ENCODE measurements around the gene MALSU1.

MALSU1 gene

GRCh38 chr7:23268746-23269145 lies 30.4 kb upstream of the MALSU1 start:
- Histone ChIP-seq H3K79me2 (ENCODE audit: control insufficient read depth, insufficient read depth, low read length, unreplicated experiment) (no peaks in the 10 kb centered on the region), H3K4me1 (ENCODE audit: control insufficient read depth, insufficient read depth, low read length, unreplicated experiment) (peaks cover 5% of the 10 kb centered on the region), H3K27me3 (ENCODE audit: insufficient read depth, low read length) (no peaks in the 10 kb centered on the region), H2AFZ (ENCODE audit: low read length, unreplicated experiment) (no peak overlapping the region), H3K27ac (ENCODE audit: low read depth, low read length) (no peak overlapping the region), H3K36me3 (ENCODE audit: insufficient read depth, low read length) (peaks cover 22% of the 10 kb centered on the region), H3K4me3 (ENCODE audit: low read depth, low read length) (no peak overlapping the region)

GRCh38 chr7:23272275-23272674 lies 26.9 kb upstream of the MALSU1 start:
- Histone ChIP-seq H3K4me3 (ENCODE audit: low read depth, low read length) (no peak overlapping the region), H3K4me1 (ENCODE audit: control insufficient read depth, insufficient read depth, low read length, unreplicated experiment) (peaks cover 6% of the 10 kb centered on the region), H2AFZ (ENCODE audit: low read length, unreplicated experiment) (no peak overlapping the region), H3K36me3 (ENCODE audit: insufficient read depth, low read length) (peaks cover 32% of the 10 kb centered on the region), H3K27ac (ENCODE audit: low read depth, low read length) (no peak overlapping the region), H3K27me3 (ENCODE audit: insufficient read depth, low read length) (no peaks in the 10 kb centered on the region), H3K79me2 (ENCODE audit: control insufficient read depth, insufficient read depth, low read length, unreplicated experiment) (no peaks in the 10 kb centered on the region)

GRCh38 chr7:23273141-23273599 lies 26.0 kb upstream of the MALSU1 start:
- H3K27ac ChIP-seq (ENCODE audit: low read depth, low read length) = no peak overlapping the region
- peaks cover 6% of the 10 kb centered on the region for H3K4me1 ChIP-seq (ENCODE audit: control insufficient read depth, insufficient read depth, low read length, unreplicated experiment)
- no peak overlapping the region; the same call in 1 of the 2 replicates for H3K4me3 ChIP-seq (ENCODE audit: low read depth, low read length)
- no peaks in the 10 kb centered on the region for H3K79me2 ChIP-seq (ENCODE audit: control insufficient read depth, insufficient read depth, low read length, unreplicated experiment)
- no peak overlapping the region for H2AFZ ChIP-seq (ENCODE audit: low read length, unreplicated experiment)
- peaks cover 25% of the 10 kb centered on the region for H3K36me3 ChIP-seq (ENCODE audit: insufficient read depth, low read length)
- no peaks in the 10 kb centered on the region for H3K27me3 ChIP-seq (ENCODE audit: insufficient read depth, low read length)

DNA sequence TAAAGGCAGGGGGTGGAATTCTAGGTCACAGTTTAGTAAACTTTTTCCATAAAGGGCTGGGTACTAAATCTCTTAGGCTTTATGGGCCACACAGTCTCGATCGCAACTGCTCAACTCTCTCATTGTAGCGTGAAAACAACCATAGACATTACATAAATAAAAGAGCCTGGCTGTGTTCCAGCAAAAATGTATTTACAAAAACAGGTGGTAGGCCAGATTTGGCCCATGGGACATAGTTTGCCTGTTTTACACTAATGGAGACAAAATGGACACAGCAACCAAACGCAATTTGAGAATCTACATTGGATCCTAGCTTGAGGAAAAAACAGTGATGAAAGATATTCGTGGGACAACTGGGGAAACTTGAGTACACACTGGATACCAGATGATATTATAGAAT lies 23.2 kb upstream of the MALSU1 start:
- Histone ChIP-seq H3K4me1 (ENCODE audit: control insufficient read depth, insufficient read depth, low read length, unreplicated experiment) (peaks cover 6% of the 10 kb centered on the region), H2AFZ (ENCODE audit: low read length, unreplicated experiment) (no peak overlapping the region), H3K4me3 (ENCODE audit: low read depth, low read length) (no peak overlapping the region), H3K27ac (ENCODE audit: low read depth, low read length) (no peak overlapping the region), H3K27me3 (ENCODE audit: insufficient read depth, low read length) (no peaks in the 10 kb centered on the region), H3K36me3 (ENCODE audit: insufficient read depth, low read length) (peaks cover 20% of the 10 kb centered on the region), H3K79me2 (ENCODE audit: control insufficient read depth, insufficient read depth, low read length, unreplicated experiment) (no peaks in the 10 kb centered on the region)

GRCh38 chr7:23276376-23276775 lies 22.8 kb upstream of the MALSU1 start:
- Histone ChIP-seq H2AFZ (ENCODE audit: low read length, unreplicated experiment) (no peak overlapping the region), H3K36me3 (ENCODE audit: insufficient read depth, low read length) (peaks cover 20% of the 10 kb centered on the region), H3K27me3 (ENCODE audit: insufficient read depth, low read length) (no peaks in the 10 kb centered on the region), H3K27ac (ENCODE audit: low read depth, low read length) (no peak overlapping the region), H3K79me2 (ENCODE audit: control insufficient read depth, insufficient read depth, low read length, unreplicated experiment) (no peaks in the 10 kb centered on the region), H3K4me3 (ENCODE audit: low read depth, low read length) (no peak overlapping the region), H3K4me1 (ENCODE audit: control insufficient read depth, insufficient read depth, low read length, unreplicated experiment) (peaks cover 6% of the 10 kb centered on the region)

- no peak overlapping the region for H3K4me3 ChIP-seq (ENCODE audit: low read depth, low read length)
- no peak overlapping the region for H2AFZ ChIP-seq (ENCODE audit: low read length, unreplicated experiment)
- peaks cover 20% of the 10 kb centered on the region for H3K36me3 ChIP-seq (ENCODE audit: insufficient read depth, low read length)
- no peaks in the 10 kb centered on the region for H3K27me3 ChIP-seq (ENCODE audit: insufficient read depth, low read length)
- H3K4me1 ChIP-seq (ENCODE audit: control insufficient read depth, insufficient read depth, low read length, unreplicated experiment) = peaks cover 6% of the 10 kb centered on the region
- no peak overlapping the region for H3K27ac ChIP-seq (ENCODE audit: low read depth, low read length)
- H3K79me2 ChIP-seq (ENCODE audit: control insufficient read depth, insufficient read depth, low read length, unreplicated experiment) = no peaks in the 10 kb centered on the region
Observed at GRCh38 chr7:23276947-23277346, 22.2 kb upstream of the MALSU1 start.

DNA sequence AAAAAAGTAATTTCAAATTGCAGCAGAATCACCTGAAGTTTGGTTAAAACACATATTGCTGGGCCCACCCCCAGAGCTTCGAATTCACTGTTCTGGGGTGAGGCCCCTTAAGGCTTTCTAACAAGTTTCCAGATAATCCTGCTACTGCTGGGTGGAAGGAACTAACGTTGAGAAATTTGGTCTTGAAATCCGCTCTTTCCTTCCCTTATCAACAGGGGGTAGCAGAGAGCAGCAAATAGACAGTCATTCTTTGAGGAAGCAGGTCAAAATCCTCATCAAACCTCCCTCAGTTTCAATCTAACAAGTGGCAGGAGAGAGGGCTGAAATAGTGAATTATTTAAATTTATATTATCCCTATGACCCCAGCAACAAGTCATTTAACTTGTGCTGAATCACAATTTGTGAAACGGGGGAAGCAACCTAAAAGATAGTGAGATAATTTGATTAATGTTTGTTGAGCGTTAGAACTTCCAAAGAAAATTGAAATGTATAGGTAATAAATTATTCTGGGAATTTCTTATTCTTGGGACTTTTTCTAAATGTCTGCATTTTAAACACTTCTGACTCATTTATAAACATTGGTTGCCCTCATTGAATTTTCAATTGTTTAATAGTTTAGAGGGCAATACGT lies 21.7 kb upstream of the MALSU1 start:
- Histone ChIP-seq H3K36me3 (ENCODE audit: insufficient read depth, low read length) (peaks cover 20% of the 10 kb centered on the region), H3K79me2 (ENCODE audit: control insufficient read depth, insufficient read depth, low read length, unreplicated experiment) (no peaks in the 10 kb centered on the region), H3K27ac (ENCODE audit: low read depth, low read length) (no peak overlapping the region), H3K27me3 (ENCODE audit: insufficient read depth, low read length) (no peaks in the 10 kb centered on the region), H3K4me1 (ENCODE audit: control insufficient read depth, insufficient read depth, low read length, unreplicated experiment) (peaks cover 6% of the 10 kb centered on the region), H3K4me3 (ENCODE audit: low read depth, low read length) (no peak overlapping the region), H2AFZ (ENCODE audit: low read length, unreplicated experiment) (no peak overlapping the region)

- Histone ChIP-seq H3K79me2 (ENCODE audit: control insufficient read depth, insufficient read depth, low read length, unreplicated experiment) (no peaks in the 10 kb centered on the region), H3K27me3 (ENCODE audit: insufficient read depth, low read length) (no peaks in the 10 kb centered on the region), H3K36me3 (ENCODE audit: insufficient read depth, low read length) (peaks cover 3% of the 10 kb centered on the region; the same call in 1 of the 2 replicates)
Observed at GRCh38 chr7:23279819-23280525, 19.2 kb upstream of the MALSU1 start.

DNA sequence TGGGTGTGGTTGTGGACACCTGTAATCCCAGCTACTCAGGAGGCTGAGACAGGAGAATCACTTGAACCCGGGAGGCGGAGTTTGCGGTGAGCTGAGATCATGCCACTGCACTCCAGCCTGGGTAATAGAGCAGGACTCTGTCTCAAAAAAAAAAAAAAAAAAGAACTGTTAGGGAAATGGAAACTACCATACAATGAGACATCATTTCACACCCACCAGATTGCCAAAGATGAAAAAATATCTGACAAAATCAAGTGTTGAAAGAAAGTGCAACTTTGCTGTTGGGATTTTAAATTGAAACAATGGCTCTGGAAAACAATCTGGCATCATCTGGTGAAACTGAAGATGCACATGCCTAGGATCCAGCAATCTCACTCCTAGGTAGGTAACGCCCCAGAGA lies 16.1 kb upstream of the MALSU1 start:
- Histone ChIP-seq H3K4me1 (ENCODE audit: control insufficient read depth, insufficient read depth, low read length, unreplicated experiment) (no peaks in the 10 kb centered on the region), H3K79me2 (ENCODE audit: control insufficient read depth, insufficient read depth, low read length, unreplicated experiment) (no peaks in the 10 kb centered on the region), H2AFZ (ENCODE audit: low read length, unreplicated experiment) (no peak overlapping the region), H3K4me3 (ENCODE audit: low read depth, low read length) (no peak overlapping the region), H3K36me3 (ENCODE audit: insufficient read depth, low read length) (no peaks in the 10 kb centered on the region), H3K27ac (ENCODE audit: low read depth, low read length) (no peak overlapping the region), H3K27me3 (ENCODE audit: insufficient read depth, low read length) (no peaks in the 10 kb centered on the region)

More at GRCh38 chr7:23279819-23280525, 19.2 kb upstream of the MALSU1 start:
- H3K4me1 ChIP-seq (ENCODE audit: control insufficient read depth, insufficient read depth, low read length, unreplicated experiment) = no peaks in the 10 kb centered on the region
- no peak overlapping the region for H2AFZ ChIP-seq (ENCODE audit: low read length, unreplicated experiment)
- H3K27ac ChIP-seq (ENCODE audit: low read depth, low read length) = no peak overlapping the region
- H3K4me3 ChIP-seq (ENCODE audit: low read depth, low read length) = no peak overlapping the region

DNA sequence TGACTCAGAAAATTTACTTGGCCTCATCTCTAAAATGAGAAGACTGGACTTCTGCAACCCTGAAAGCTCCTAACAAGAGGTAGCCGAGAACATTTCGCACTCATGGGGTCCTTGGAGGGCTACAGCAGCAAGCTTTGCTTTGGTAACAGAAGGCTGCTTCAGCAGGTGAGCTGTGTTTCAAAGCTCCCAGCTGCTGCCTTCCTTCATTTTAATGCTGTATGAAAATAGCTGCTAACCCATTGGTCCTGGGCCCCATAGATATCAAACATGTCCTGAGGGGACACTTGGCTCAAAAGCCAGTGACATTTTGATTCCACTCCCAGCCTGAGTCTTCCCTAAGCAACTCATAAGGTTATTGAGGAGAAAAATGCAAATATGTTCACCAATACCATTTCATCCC lies 14.3 kb upstream of the MALSU1 start:
- H3K4me3 ChIP-seq (ENCODE audit: low read depth, low read length) = no peak overlapping the region
- no peaks in the 10 kb centered on the region for H3K27me3 ChIP-seq (ENCODE audit: insufficient read depth, low read length)
- H3K4me1 ChIP-seq (ENCODE audit: control insufficient read depth, insufficient read depth, low read length, unreplicated experiment) = no peaks in the 10 kb centered on the region
- no peak overlapping the region for H3K27ac ChIP-seq (ENCODE audit: low read depth, low read length)
- H3K36me3 ChIP-seq (ENCODE audit: insufficient read depth, low read length) = no peaks in the 10 kb centered on the region
- no peaks in the 10 kb centered on the region for H3K79me2 ChIP-seq (ENCODE audit: control insufficient read depth, insufficient read depth, low read length, unreplicated experiment)
- no peak overlapping the region for H2AFZ ChIP-seq (ENCODE audit: low read length, unreplicated experiment)

Measured in ACC112 (cell line).